ENCODE results near the gene TRAP1. TPM values are rescaled to one million over a fixed set of nuclear protein-coding genes. Genes with fewer than 3 reads are reported as not detected.
A peak's percentile ranks its signal among the peaks of the same experiment; 100 is the strongest.

TRAP1 gene
- total RNA-seq, 1 experiment from 2014 or later = 382 TPM

- Histone ChIP-seq H3K4me1 (ENCODE audit: insufficient read depth, low read length) (no peaks in the 10 kb centered on the region), H4K20me1 (ENCODE audit: low read length) (no peaks in the 10 kb centered on the region), H3K4me2 (ENCODE audit: low read length) (no peak overlapping the region), H3K36me3 (ENCODE audit: low read depth, low read length) (peaks cover 11% of the 10 kb centered on the region; the same call in 1 of the 2 replicates), H3K9me2 (replicated peaks; ENCODE audit: low read length) (no peaks in the 10 kb centered on the region), H3F3A (ENCODE audit: low read length, unreplicated experiment) (no peaks in the 10 kb centered on the region), H3K9me3 (ENCODE audit: low read length) (no peaks in the 10 kb centered on the region), H3K27ac (ENCODE audit: low read length) (no peak overlapping the region), H3K4me3 (ENCODE audit: low read length) (no peak overlapping the region), H3K9ac (ENCODE audit: low read length) (no peak overlapping the region), H3K27me3 (ENCODE audit: low read length) (no peaks in the 10 kb centered on the region), H3K79me2 (ENCODE audit: low read length) (no peaks in the 10 kb centered on the region), H2AFZ (ENCODE audit: low read length) (no peak overlapping the region)
- no TSS peak for BruUV-seq (replicated peaks)
- ChIA-PET CTCF (no interaction called here), POLR2A (ENCODE audit: unreplicated experiment) (no interaction called here)
- no peak for ATAC-seq
- no peak for DNase-seq
- TF ChIP-seq EZH2 (IDR thresholded peaks at IDR 0.05; ENCODE audit: low read length, unreplicated experiment) (no peak), EZH2phosphoT487 (IDR thresholded peaks at IDR 0.05; ENCODE audit: borderline replicate concordance, low read length) (no peak), CTCF (conservative IDR thresholded peaks at IDR 0.05; ENCODE audit: low read depth, low read length) (no peak)
- intact Hi-C loops (cut with micrococcal nuclease) = no loop called here
These were observed 62.3 kb downstream of the TRAP1 start for GRCh38 chr16:3655030-3655395.

- H3K79me2 ChIP-seq (ENCODE audit: low read length) = no peaks in the 10 kb centered on the region
- intact Hi-C loops (cut with micrococcal nuclease) = no loop called here
- no peaks in the 10 kb centered on the region for H4K20me1 ChIP-seq (ENCODE audit: low read length)
- H3K27ac ChIP-seq (ENCODE audit: low read length) = no peak within 1 kb of the TSS
- H3K27me3 ChIP-seq (ENCODE audit: low read length) = no peaks in the 10 kb centered on the region
- ATAC-seq = peak; percentile 78
- no peak for TF ChIP-seq EZH2phosphoT487 (IDR thresholded peaks at IDR 0.05; ENCODE audit: borderline replicate concordance, low read length)
- peak; percentile 60 for TF ChIP-seq CTCF (conservative IDR thresholded peaks at IDR 0.05; ENCODE audit: low read depth, low read length)
- no peak for TF ChIP-seq EZH2 (IDR thresholded peaks at IDR 0.05; ENCODE audit: low read length, unreplicated experiment)
- no peak within 1 kb of the TSS for H2AFZ ChIP-seq (ENCODE audit: low read length)
- H3K9ac ChIP-seq (ENCODE audit: low read length) = no peak within 1 kb of the TSS
- no peak within 1 kb of the TSS for H3K4me3 ChIP-seq (ENCODE audit: low read length)
- no peaks in the 10 kb centered on the region for H3K9me2 ChIP-seq (replicated peaks; ENCODE audit: low read length)
- ChIA-PET POLR2A (ENCODE audit: unreplicated experiment) (no interaction called here), CTCF (interaction anchor here (0.5 kb wide), 1 partner anchor 28 kb away, joined by 3 read pairs; no protein-coding TSS in a partner anchor)
- H3K4me1 ChIP-seq (ENCODE audit: insufficient read depth, low read length) = no peaks in the 10 kb centered on the region
- BruUV-seq (replicated peaks) = no TSS peak
- no peak within 1 kb of the TSS for H3K4me2 ChIP-seq (ENCODE audit: low read length)
- no peaks in the 10 kb centered on the region for H3K9me3 ChIP-seq (ENCODE audit: low read length)
- no peaks in the 10 kb centered on the region for H3F3A ChIP-seq (ENCODE audit: low read length, unreplicated experiment)
- DNase-seq = peak; percentile 61
- peaks cover 8% of the 10 kb centered on the region; the same call in 1 of the 2 replicates for H3K36me3 ChIP-seq (ENCODE audit: low read depth, low read length)
These were observed 62.9 kb downstream of the TRAP1 start, which contains the start of gene DNASE1 for GRCh38 chr16:3654249-3654991. TSS of gene DNASE1 (plus strand) at chr16:3654691. CDS start at chr16:3655374, 683 bp downstream.

Measured in PC-3 (cell line).